ENCODE data around the gene IGFBP7.

- TF ChIP-seq JUN (IDR thresholded peaks at IDR 0.05) (no peak), ESRRA (IDR thresholded peaks at IDR 0.05; ENCODE audit: borderline replicate concordance, low read length) (no peak), TFCP2L1 (CRISPR knock-in tag; IDR thresholded peaks at IDR 0.05) (no peak), KDM1A (IDR thresholded peaks at IDR 0.05; ENCODE audit: low read depth) (no peak), MYC (IDR thresholded peaks at IDR 0.05; ENCODE audit: borderline replicate concordance, low read length) (no peak), POLR2A (IDR thresholded peaks at IDR 0.05; ENCODE audit: low read length) (no peak), CTCF (IDR thresholded peaks at IDR 0.05) (no peak), FOSL2 (IDR thresholded peaks at IDR 0.05) (no peak), FOSL2 (CRISPR knock-in tag; IDR thresholded peaks at IDR 0.05) (no peak), RAD21 (conservative IDR thresholded peaks at IDR 0.05 in 1 of 2, IDR thresholded peaks at IDR 0.05 in 1 of 2) (no peak), MAFK (IDR thresholded peaks at IDR 0.05; ENCODE audit: partially characterized antibody) (no peak)
These were observed 5.3 kb downstream of the IGFBP7 start for GRCh38 chr4:57104706-57105560.
